ENCODE results near the gene ARHGAP40.

The ARHGAP40 gene

DNA sequence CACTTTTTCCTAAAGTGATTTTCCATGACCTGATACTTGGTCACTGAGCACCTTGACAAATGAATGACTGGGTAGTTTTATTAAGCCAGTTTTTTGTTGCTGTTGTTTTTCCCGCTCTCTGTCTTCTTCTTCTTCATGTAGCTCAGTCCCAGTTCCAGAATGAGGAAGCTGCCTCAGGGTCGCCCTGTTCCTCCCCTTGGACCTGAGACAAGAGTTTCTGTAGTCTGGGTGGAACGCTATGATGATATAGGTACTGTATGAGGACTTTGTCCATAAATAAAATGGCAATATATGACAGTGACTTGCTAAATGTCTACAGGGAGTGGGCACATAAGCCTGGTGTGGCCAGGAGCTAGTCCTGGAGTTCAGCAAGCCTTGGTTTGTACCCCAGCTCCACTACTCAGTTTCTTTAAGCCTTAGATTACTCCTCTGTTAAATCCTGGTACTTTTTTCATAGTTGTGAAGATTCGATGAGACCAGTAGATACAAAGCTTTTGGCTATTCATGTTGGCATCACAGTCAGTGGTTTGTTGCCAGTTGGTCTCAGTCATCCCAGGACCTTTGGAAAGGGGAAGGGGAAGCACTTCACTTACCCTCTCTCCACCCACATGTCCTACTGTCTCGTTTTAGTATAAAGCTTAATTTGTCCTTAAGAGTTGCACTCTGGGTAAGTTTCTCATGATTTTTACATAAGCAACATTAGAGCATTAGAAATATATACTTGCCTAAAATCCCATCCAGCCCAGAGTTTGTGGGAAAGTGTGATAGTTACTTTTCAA is 31.7 kb upstream of the ARHGAP40 start:
- TF ChIP-seq POLR2AphosphoS5 (IDR thresholded peaks at IDR 0.05; ENCODE audit: low read depth, low read length) = no peak
- TF ChIP-seq TAF1 (IDR thresholded peaks at IDR 0.05; ENCODE audit: borderline replicate concordance, insufficient read depth, low read length) = no peak
- TF ChIP-seq SIN3A (IDR thresholded peaks at IDR 0.05; ENCODE audit: borderline replicate concordance, insufficient read depth, low read length) = no peak
- no peak for TF ChIP-seq FOXP2 (optimal IDR thresholded peaks at IDR 0.05; ENCODE audit: borderline replicate concordance, extremely low read depth, extremely low read length, insufficient read depth)
- TF ChIP-seq, protein P1, sequence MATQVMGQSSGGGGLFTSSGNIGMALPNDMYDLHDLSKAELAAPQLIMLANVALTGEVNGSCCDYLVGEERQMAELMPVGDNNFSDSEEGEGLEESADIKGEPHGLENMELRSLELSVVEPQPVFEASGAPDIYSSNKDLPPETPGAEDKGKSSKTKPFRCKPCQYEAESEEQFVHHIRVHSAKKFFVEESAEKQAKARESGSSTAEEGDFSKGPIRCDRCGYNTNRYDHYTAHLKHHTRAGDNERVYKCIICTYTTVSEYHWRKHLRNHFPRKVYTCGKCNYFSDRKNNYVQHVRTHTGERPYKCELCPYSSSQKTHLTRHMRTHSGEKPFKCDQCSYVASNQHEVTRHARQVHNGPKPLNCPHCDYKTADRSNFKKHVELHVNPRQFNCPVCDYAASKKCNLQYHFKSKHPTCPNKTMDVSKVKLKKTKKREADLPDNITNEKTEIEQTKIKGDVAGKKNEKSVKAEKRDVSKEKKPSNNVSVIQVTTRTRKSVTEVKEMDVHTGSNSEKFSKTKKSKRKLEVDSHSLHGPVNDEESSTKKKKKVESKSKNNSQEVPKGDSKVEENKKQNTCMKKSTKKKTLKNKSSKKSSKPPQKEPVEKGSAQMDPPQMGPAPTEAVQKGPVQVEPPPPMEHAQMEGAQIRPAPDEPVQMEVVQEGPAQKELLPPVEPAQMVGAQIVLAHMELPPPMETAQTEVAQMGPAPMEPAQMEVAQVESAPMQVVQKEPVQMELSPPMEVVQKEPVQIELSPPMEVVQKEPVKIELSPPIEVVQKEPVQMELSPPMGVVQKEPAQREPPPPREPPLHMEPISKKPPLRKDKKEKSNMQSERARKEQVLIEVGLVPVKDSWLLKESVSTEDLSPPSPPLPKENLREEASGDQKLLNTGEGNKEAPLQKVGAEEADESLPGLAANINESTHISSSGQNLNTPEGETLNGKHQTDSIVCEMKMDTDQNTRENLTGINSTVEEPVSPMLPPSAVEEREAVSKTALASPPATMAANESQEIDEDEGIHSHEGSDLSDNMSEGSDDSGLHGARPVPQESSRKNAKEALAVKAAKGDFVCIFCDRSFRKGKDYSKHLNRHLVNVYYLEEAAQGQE (IDR thresholded peaks at IDR 0.05; ENCODE audit: insufficient read depth in 1 of 2, low read depth in 2 of 2, low read length in 2 of 2) = no peak

DNA sequence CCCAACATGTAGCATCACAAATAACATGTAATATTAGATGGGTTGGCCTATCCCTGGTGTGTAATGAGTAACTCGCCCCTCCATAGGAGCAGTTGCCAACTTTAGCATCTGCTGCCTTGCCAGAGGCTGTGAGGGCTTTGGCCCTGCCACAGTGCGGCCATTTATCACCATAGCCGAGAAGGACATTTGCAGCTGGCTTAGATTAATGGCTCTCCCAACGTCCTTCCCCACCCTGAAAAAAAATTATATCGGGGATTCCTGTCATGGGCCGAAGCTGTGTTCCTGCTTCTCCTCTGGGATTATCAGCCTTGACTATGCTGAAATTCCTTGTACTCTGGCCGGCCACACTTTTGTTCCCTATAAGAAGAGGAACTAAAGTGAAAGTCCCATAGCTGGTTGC is 28.2 kb upstream of the ARHGAP40 start:
- no peak for TF ChIP-seq FOXP2 (optimal IDR thresholded peaks at IDR 0.05; ENCODE audit: borderline replicate concordance, extremely low read depth, extremely low read length, insufficient read depth)
- TF ChIP-seq, protein P1 (IDR thresholded peaks at IDR 0.05; ENCODE audit: insufficient read depth in 1 of 2, low read depth in 2 of 2, low read length in 2 of 2) = no peak

DNA sequence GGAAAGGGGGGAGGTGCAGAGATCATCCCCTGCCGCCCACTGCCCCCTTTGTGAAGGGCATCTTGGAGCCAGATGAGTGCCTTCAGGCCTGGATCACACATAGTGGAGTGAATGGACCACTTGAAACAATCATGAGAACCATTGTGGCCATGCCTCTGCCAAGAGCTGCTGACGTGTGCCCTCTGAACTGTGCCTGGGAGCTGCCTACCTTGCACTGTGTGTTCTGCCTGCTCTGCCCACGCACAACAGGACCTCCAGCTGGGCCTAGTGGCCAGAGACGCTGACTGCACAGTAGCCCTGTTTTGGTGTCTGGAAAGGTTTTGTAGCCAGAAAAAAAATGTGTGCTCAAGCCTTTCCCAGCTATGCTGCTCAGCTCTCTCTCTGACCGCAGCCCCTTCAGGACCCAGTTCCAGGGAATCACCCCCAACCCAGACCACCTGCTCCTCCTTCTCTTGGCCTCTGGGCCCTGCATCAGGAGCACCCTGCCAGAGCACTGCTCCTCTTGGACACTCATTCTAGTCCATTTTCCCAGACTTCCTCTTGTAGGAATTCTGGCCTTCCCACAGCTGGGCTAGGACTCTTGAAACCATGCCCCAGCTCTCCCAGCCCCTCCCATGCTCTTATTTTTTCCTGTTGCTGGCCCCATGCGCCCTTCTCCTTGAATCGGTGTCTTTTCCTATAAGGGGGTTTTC is 22.2 kb upstream of the ARHGAP40 start:
- TF ChIP-seq FOXP2 (optimal IDR thresholded peaks at IDR 0.05; ENCODE audit: borderline replicate concordance, extremely low read depth, extremely low read length, insufficient read depth) (no peak), POLR2AphosphoS5 (IDR thresholded peaks at IDR 0.05; ENCODE audit: low read depth, low read length) (no peak), TAF1 (IDR thresholded peaks at IDR 0.05; ENCODE audit: borderline replicate concordance, insufficient read depth, low read length) (no peak), SIN3A (IDR thresholded peaks at IDR 0.05; ENCODE audit: borderline replicate concordance, insufficient read depth, low read length) (no peak)
- TF ChIP-seq, protein P1 (IDR thresholded peaks at IDR 0.05; ENCODE audit: insufficient read depth in 1 of 2, low read depth in 2 of 2, low read length in 2 of 2) = no peak

DNA sequence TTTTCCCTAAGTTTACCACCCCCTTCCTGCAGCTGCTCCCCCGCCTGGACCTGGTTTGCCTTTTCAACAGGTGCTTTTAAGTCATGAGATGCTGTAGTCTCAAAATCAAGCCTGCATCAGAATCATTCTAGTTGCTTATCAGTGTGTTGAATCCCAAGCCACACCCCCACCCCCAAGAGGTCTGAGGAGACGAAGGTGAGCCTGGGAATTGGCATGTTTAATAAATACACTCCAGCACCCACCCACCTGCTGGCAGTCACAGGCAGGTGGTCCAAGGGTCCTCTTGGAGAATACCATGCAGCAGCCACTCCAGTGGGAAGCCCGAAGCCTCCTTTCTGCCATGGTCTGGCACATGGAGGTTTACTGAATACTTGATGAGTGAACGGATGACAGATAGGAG is 21.7 kb upstream of the ARHGAP40 start:
- TF ChIP-seq SIN3A (IDR thresholded peaks at IDR 0.05; ENCODE audit: borderline replicate concordance, insufficient read depth, low read length) (no peak), POLR2AphosphoS5 (IDR thresholded peaks at IDR 0.05; ENCODE audit: low read depth, low read length) (no peak), FOXP2 (optimal IDR thresholded peaks at IDR 0.05; ENCODE audit: borderline replicate concordance, extremely low read depth, extremely low read length, insufficient read depth) (no peak), TAF1 (IDR thresholded peaks at IDR 0.05; ENCODE audit: borderline replicate concordance, insufficient read depth, low read length) (no peak)
- TF ChIP-seq, protein P1 (IDR thresholded peaks at IDR 0.05; ENCODE audit: insufficient read depth in 1 of 2, low read depth in 2 of 2, low read length in 2 of 2) = no peak
